ENCODE data around the gene HOXB7.

DNA sequence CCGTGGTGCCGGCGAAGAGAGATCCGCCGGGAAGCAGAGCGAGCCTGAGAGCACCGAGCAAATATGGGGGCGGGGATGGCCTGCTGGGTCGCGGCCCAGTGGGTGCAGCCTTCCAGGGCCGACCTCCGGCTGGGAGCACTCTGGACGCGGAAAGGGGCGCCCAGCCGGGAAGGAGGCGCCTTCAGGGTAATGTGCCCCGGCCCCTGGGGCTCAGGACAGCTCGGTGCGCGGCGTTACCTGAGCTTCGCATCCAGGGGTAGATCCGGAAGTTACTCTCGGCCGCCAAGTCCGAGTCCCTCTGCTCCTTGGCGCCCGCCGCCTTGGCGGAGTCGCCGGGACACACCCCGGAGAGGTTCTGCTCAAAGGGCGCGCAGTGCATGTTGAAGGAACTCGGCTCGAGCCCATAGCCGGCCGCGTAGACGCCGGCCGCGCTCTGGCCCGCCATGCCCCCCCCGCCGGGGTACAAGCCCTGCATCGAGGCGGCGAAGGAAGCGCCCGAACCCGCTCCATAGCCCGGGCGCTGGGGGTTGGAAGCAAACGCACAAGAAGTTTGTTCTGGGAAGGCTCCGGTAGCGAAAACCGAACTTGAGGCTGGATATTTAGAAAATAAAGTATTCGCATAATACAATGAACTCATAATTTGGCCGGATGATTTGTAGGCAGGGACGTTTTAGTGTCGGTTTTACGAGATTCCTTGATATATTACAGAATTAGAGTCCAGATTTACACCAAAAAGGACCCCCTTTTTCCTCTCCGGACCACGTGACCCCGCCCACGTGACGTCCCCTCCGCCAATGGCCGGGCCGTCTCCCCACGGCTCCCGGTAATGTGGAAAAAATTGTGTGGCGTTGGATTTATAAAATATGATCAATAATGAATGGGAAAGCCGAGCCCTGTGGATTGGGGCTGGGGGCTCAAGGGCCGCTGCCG lies at the start of gene HOXB7:
- TF ChIP-seq MEIS2 (CRISPR knock-in tag; IDR thresholded peaks at IDR 0.05) (no peak), SUZ12 (IDR thresholded peaks at IDR 0.05; ENCODE audit: low read depth, low read length) (no peak), ZZZ3 (CRISPR knock-in tag; IDR thresholded peaks at IDR 0.05; ENCODE audit: borderline replicate concordance) (no peak)
- TF ChIP-seq, protein P1, sequence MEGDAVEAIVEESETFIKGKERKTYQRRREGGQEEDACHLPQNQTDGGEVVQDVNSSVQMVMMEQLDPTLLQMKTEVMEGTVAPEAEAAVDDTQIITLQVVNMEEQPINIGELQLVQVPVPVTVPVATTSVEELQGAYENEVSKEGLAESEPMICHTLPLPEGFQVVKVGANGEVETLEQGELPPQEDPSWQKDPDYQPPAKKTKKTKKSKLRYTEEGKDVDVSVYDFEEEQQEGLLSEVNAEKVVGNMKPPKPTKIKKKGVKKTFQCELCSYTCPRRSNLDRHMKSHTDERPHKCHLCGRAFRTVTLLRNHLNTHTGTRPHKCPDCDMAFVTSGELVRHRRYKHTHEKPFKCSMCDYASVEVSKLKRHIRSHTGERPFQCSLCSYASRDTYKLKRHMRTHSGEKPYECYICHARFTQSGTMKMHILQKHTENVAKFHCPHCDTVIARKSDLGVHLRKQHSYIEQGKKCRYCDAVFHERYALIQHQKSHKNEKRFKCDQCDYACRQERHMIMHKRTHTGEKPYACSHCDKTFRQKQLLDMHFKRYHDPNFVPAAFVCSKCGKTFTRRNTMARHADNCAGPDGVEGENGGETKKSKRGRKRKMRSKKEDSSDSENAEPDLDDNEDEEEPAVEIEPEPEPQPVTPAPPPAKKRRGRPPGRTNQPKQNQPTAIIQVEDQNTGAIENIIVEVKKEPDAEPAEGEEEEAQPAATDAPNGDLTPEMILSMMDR (CRISPR knock-in tag; IDR thresholded peaks at IDR 0.05), result 0 out of 2 replicates have a peak, but pooled peaks have one; percentile 3
- TF ChIP-seq, protein P2, sequence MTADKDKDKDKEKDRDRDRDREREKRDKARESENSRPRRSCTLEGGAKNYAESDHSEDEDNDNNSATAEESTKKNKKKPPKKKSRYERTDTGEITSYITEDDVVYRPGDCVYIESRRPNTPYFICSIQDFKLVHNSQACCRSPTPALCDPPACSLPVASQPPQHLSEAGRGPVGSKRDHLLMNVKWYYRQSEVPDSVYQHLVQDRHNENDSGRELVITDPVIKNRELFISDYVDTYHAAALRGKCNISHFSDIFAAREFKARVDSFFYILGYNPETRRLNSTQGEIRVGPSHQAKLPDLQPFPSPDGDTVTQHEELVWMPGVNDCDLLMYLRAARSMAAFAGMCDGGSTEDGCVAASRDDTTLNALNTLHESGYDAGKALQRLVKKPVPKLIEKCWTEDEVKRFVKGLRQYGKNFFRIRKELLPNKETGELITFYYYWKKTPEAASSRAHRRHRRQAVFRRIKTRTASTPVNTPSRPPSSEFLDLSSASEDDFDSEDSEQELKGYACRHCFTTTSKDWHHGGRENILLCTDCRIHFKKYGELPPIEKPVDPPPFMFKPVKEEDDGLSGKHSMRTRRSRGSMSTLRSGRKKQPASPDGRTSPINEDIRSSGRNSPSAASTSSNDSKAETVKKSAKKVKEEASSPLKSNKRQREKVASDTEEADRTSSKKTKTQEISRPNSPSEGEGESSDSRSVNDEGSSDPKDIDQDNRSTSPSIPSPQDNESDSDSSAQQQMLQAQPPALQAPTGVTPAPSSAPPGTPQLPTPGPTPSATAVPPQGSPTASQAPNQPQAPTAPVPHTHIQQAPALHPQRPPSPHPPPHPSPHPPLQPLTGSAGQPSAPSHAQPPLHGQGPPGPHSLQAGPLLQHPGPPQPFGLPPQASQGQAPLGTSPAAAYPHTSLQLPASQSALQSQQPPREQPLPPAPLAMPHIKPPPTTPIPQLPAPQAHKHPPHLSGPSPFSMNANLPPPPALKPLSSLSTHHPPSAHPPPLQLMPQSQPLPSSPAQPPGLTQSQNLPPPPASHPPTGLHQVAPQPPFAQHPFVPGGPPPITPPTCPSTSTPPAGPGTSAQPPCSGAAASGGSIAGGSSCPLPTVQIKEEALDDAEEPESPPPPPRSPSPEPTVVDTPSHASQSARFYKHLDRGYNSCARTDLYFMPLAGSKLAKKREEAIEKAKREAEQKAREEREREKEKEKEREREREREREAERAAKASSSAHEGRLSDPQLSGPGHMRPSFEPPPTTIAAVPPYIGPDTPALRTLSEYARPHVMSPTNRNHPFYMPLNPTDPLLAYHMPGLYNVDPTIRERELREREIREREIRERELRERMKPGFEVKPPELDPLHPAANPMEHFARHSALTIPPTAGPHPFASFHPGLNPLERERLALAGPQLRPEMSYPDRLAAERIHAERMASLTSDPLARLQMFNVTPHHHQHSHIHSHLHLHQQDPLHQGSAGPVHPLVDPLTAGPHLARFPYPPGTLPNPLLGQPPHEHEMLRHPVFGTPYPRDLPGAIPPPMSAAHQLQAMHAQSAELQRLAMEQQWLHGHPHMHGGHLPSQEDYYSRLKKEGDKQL (CRISPR knock-in tag; IDR thresholded peaks at IDR 0.05; ENCODE audit: low read depth), result no peak

Data from HepG2 (cell line).